RWPE2 (cell line): ENCODE measurements around the gene UTP14C.

Source experiments
- ATAC-seq: fragments of 200-7000 bp; cut with Tn5 transposase; 3 replicates; pipeline ENCODE4 v1.9.1; 2021; ENCODE audit warnings: low read depth
- DNase-seq: peaks from one replicate; pipeline ENCODE4 v3.0.0-alpha.2; 2020; ENCODE audit warnings: low spot score
- H3K27ac ChIP-seq: fragments of 450-650 bp; 2 replicates; pipeline ENCODE4 v1.5.1; 2017; ENCODE audit warnings: mild to moderate bottlenecking; ENCODE audit not compliant: poor library complexity, severe bottlenecking
- H3K27me3 ChIP-seq: fragments of 250-450 bp; sonication (Bioruptor Pico); 2 replicates; pipeline ENCODE4 v1.5.1; 2021; ENCODE audit warnings: mild to moderate bottlenecking, moderate library complexity; ENCODE audit not compliant: insufficient read depth, poor library complexity, severe bottlenecking
- H3K36me3 ChIP-seq: fragments of 250-450 bp; sonication (Bioruptor Pico); 2 replicates; pipeline ENCODE4 v1.5.1; 2020; ENCODE audit warnings: low read depth, mild to moderate bottlenecking, moderate library complexity
- H3K4me1 ChIP-seq: fragments of 250-450 bp; sonication (Bioruptor Pico); 2 replicates; pipeline ENCODE4 v1.5.1; 2021; ENCODE audit warnings: mild to moderate bottlenecking, moderate library complexity; ENCODE audit not compliant: insufficient read depth, poor library complexity, severe bottlenecking
- H3K4me3 ChIP-seq: fragments of 250-450 bp; sonication (Bioruptor Pico); 2 replicates; pipeline ENCODE4 v1.5.1; 2021; ENCODE audit warnings: mild to moderate bottlenecking, moderate library complexity; ENCODE audit not compliant: severe bottlenecking
- H3K9me3 ChIP-seq: fragments of 250-450 bp; sonication (Bioruptor Pico); 2 replicates; pipeline ENCODE4 v1.5.1; 2021; ENCODE audit warnings: mild to moderate bottlenecking, moderate library complexity; ENCODE audit not compliant: severe bottlenecking
- TF ChIP-seq, protein P1 (sequence below): fragments of 450-650 bp; IDR thresholded peaks from one replicate; pipeline ENCODE4 v1.5.1; 2017; ENCODE audit warnings: mild to moderate bottlenecking, moderate library complexity; ENCODE audit not compliant: poor library complexity, severe bottlenecking

Gene UTP14C

DNA sequence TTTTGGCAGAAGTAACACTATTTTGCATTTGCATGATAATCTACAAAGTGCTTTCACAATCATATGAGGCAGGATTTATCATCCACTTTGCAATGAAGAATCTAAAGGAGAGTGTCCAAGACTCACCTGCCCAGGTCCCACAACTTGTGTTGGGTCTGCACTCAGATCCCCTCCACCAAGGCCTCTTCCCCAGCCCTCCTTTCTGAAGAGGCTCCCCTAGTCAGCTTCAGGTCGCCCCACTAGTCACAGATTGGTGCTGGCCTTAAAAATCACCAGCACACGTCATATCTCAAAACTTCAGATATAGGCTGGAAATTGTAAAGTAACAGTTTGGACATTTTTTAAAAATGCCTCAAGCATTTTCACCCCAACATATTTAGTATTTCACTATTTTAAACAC, 30.8 kb upstream of the UTP14C start:
- DNase-seq (no peak), ATAC-seq (no peak)
- Histone ChIP-seq H3K27ac (no peak overlapping the region), H3K9me3 (no peaks in the 10 kb centered on the region), H3K27me3 (no peaks in the 10 kb centered on the region), H3K4me1 (no peaks in the 10 kb centered on the region), H3K4me3 (no peak overlapping the region), H3K36me3 (no peaks in the 10 kb centered on the region)
- TF ChIP-seq, protein P1, sequence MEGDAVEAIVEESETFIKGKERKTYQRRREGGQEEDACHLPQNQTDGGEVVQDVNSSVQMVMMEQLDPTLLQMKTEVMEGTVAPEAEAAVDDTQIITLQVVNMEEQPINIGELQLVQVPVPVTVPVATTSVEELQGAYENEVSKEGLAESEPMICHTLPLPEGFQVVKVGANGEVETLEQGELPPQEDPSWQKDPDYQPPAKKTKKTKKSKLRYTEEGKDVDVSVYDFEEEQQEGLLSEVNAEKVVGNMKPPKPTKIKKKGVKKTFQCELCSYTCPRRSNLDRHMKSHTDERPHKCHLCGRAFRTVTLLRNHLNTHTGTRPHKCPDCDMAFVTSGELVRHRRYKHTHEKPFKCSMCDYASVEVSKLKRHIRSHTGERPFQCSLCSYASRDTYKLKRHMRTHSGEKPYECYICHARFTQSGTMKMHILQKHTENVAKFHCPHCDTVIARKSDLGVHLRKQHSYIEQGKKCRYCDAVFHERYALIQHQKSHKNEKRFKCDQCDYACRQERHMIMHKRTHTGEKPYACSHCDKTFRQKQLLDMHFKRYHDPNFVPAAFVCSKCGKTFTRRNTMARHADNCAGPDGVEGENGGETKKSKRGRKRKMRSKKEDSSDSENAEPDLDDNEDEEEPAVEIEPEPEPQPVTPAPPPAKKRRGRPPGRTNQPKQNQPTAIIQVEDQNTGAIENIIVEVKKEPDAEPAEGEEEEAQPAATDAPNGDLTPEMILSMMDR = no peak

DNA sequence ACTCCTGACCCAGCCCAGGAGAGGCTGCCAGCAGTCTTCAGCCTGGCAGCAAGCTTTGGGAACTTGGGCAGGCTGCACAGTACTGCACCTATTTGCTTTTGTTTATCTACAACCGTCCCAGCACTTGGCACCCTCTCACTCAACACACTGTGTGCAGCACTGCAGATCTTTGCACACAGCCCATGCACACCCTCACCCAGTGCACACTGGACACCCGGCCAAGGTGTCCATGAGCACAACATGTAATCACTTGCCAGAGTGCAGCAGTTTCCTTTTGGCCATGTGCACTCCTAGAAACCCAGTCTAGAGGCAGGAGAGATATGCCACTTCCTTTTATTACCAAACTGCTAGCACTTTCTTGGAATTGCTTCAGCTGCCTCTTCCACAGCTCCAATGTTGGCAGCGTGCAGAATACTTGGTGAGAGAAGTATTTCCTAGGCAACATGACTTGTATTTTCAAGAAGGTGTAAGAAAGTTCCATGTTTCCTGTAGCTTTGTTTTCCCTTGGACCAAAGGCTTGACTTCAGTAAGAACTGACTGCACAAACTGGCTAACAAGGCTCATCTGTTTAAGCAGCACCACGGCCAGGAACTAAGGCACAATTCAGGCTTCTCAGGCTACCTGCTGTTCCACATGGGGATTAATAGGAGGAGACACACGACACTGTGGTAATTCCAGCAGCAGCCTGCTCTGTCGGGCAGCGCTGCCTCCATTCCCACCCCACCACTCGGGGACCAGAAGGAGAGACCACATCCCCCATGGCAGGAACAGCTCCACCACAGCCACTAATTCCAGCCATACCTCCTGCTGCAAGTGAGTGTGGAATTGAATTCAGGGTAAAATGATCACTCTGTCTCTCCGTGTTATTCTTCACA, 28.6 kb upstream of the UTP14C start:
- TF ChIP-seq, protein P1 = no peak
- Histone ChIP-seq H3K27ac (no peak overlapping the region), H3K9me3 (no peaks in the 10 kb centered on the region), H3K36me3 (no peaks in the 10 kb centered on the region), H3K4me3 (no peak overlapping the region), H3K4me1 (no peaks in the 10 kb centered on the region), H3K27me3 (no peaks in the 10 kb centered on the region)
- no peak; the same call in 2 of the 3 replicates for ATAC-seq
- DNase-seq = no peak

DNA sequence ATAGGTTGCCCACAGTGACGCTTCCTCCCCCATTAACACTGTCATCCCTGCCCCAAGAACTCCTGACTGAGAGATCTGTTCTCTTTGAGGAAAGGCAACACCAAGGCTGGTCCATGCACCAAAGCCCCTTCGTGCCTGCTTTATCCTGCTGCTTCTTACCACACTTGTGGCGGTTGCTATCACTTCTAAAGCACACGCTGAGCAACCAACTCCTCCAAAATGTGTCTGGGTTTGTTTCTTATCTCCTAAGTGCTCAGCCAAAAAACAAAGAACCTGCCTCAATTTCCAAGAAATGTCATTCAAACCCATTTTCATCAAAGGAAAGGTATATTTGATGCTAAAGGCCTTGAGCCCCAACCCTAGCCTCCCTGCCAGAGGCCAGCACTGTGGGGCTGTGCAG, 27.9 kb upstream of the UTP14C start:
- DNase-seq (no peak), ATAC-seq (no peak)
- no peaks in the 10 kb centered on the region for H3K4me1 ChIP-seq
- H3K27me3 ChIP-seq = no peaks in the 10 kb centered on the region
- TF ChIP-seq, protein P1 = no peak
- H3K27ac ChIP-seq = no peak overlapping the region
- H3K36me3 ChIP-seq = no peaks in the 10 kb centered on the region
- no peak overlapping the region for H3K4me3 ChIP-seq
- H3K9me3 ChIP-seq = no peaks in the 10 kb centered on the region

DNA sequence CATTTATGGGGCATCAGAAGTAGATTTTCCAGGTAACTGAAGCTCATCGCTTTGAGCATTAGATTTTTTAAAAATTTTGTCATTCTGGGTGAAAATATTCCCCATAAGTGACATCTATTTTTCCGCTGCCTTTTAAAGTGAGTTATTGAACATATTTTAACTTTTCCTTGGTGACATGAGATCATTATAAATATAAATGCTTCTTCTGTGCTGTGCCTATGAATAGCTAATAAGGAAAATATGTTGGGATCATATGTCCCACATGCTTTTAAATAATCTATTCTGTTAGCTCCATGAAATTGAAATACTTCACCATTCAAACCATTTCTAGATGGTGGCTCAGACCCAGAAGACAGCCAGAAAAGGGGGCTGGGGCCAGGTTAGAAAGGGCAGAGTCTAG, 27.3 kb upstream of the UTP14C start:
- TF ChIP-seq, protein P1 = no peak
- Histone ChIP-seq H3K36me3 (no peaks in the 10 kb centered on the region), H3K4me3 (no peak overlapping the region), H3K27ac (no peak overlapping the region), H3K4me1 (no peaks in the 10 kb centered on the region), H3K9me3 (no peaks in the 10 kb centered on the region), H3K27me3 (no peaks in the 10 kb centered on the region)
- DNase-seq = no peak
- no peak for ATAC-seq
